Stimulated activated naive B cell treated with anti-CD40 and anti-IgM and Interleukin-4, amounts not matched to agents 10 μg/mL and 1 μg/mL and 100 μg/mL, for 72 hours (primary cell): Measurements from ENCODE around the gene CBFB.
"Not testable (repeated sequence)": the region's sequence is repeated elsewhere in the genome, so short reads cannot be mapped to it uniquely, and the experiment has no call there.

Experiments
- ATAC-seq, 2 donors: fragments of 150-1000 bp; cut with Tn5 transposase; replicated peaks; 2 replicates each; pipeline ENCODE4 v1.10.0; 2021; ENCODE audit warnings: moderate library complexity in 1 of 2
- DNase-seq: peaks from one replicate; pipeline ENCODE4 v3.0.0; 2021
- H3K27ac Mint-ChIP-seq: one replicate; pipeline ENCODE4 v1.8.0; 2022; ENCODE audit warnings: mild to moderate bottlenecking, mixed read lengths
- H3K27me3 Mint-ChIP-seq, 2 donors: one replicate each; pipeline ENCODE4 v1.8.0; 2022; ENCODE audit warnings: mixed read lengths in 2 of 2
- H3K36me3 Mint-ChIP-seq, 2 donors: one replicate each; pipeline ENCODE4 v1.8.0; 2022; ENCODE audit warnings: mixed read lengths in 2 of 2, mild to moderate bottlenecking in 1 of 2
- H3K4me1 Mint-ChIP-seq, 2 donors: one replicate each; pipeline ENCODE4 v1.8.0; 2022; ENCODE audit warnings: mixed read lengths in 2 of 2, mild to moderate bottlenecking in 1 of 2
- H3K4me3 Mint-ChIP-seq, 2 donors: one replicate each; pipeline ENCODE4 v1.8.0; 2022; ENCODE audit warnings: mild to moderate bottlenecking in 2 of 2, mixed read lengths in 2 of 2, moderate library complexity in 1 of 2
- H3K9me3 Mint-ChIP-seq, 2 donors: one replicate each; pipeline ENCODE4 v1.8.0; 2022; ENCODE audit warnings: mixed read lengths in 2 of 2, mild to moderate bottlenecking in 1 of 2

The CBFB gene

GRCh38 chr16:67105881-67106280, 76.9 kb downstream of the CBFB start:
- no peak for ATAC-seq
- H3K36me3 Mint-ChIP-seq = peaks cover 3 to 4% of the 10 kb centered on the region in 2 donors

GRCh38 chr16:67108489-67108888, 79.5 kb downstream of the CBFB start:
- no peak overlapping the region for H3K4me3 Mint-ChIP-seq
- no peak for DNase-seq
- H3K4me1 Mint-ChIP-seq = peaks cover 32 to 51% of the 10 kb centered on the region in 2 donors
- H3K27me3 Mint-ChIP-seq = no peaks in the 10 kb centered on the region
- H3K27ac Mint-ChIP-seq = no peak overlapping the region
- no peaks in the 10 kb centered on the region for H3K9me3 Mint-ChIP-seq
- no peak for ATAC-seq
- peaks cover 6 to 9% of the 10 kb centered on the region in 2 donors for H3K36me3 Mint-ChIP-seq

More at GRCh38 chr16:67105881-67106280, 76.9 kb downstream of the CBFB start:
- Mint-ChIP-seq H3K27me3 (no peaks in the 10 kb centered on the region), H3K27ac (no peak overlapping the region), H3K4me3 (no peak overlapping the region), H3K4me1 (peaks cover 18 to 33% of the 10 kb centered on the region in 2 donors), H3K9me3 (no peaks in the 10 kb centered on the region)
- no peak for DNase-seq

DNA sequence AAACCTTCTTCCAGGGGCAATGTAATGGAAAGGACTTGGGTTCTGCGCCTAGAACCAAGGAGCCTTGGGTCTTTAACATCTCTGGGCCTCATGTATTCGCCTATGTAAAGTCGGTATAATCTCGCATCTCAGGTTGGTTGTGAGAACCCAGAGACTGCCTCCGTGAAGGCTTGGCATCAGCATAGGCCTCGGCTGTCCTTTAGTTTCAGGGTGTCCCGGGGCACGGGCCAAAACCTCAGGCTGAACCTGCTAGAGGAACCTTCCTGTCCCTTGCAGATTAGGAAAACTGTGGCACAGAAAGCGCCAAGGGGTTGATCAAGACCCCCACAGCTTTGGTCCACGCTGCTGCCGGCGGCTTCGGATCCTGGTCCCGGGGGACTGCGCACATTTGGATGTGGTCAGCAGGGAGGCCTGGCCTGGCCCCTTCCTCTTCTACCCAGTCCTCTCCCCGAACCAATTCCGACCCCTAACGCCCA, 80.0 kb downstream of the CBFB start:
- DNase-seq = no peak
- no peak for ATAC-seq
- Mint-ChIP-seq H3K9me3 (no peaks in the 10 kb centered on the region), H3K36me3 (peaks cover 6 to 9% of the 10 kb centered on the region in 2 donors), H3K4me3 (peak overlapping the region; percentile 97 to 99), H3K27ac (peak overlapping the region; percentile 80), H3K27me3 (no peaks in the 10 kb centered on the region), H3K4me1 (peaks cover 30 to 47% of the 10 kb centered on the region in 2 donors)

DNA sequence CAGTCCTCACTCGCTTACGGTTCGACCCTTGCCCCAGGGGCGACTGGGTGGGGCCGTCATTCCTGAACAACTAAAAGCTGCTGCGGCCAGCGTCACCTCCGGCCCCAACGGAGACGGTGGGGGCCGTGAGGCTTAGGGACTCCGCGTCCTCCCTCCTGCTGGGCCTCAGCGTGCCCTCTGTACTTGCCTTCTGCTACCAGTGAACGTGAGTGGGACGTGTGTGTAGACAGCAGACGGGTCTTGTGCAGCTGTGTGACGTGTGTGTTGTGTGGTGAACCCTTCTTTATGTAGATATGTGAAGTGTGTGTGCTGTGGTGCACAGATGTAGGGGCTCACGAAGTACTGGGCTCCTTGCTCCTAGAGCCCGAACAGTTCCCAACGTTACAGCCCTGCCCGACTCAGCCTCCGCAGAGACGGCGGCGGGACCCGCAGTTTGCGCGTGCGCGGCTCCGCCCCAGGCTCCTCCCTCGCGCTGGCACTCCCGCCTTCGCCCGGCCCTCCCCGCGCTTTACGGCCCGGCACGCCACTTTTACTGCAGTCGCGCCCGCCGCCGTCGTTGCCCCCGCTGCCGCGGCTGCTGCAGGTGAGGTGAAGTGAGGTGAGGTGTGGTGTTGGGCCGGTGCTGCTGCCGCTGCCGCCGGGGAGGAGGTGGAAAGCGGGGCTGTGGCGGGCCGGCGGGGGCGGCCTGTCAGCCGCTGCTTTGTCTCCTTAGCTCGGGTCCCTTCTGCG, 80.6 kb downstream of the CBFB start, which contains the start of gene PHAF1:
Gene PHAF1, plus strand, starts transcription at position 535 of the 729 bp plus-strand sequence. CDS start 235 bp downstream, outside the sequence.
- peak; percentile 93 for DNase-seq
- peaks cover 27 to 44% of the 10 kb centered on the region in 2 donors for H3K4me1 Mint-ChIP-seq
- no peaks in the 10 kb centered on the region for H3K9me3 Mint-ChIP-seq
- H3K27ac Mint-ChIP-seq = peak within 1 kb of the TSS; percentile 92
- peaks cover 6 to 11% of the 10 kb centered on the region in 2 donors for H3K36me3 Mint-ChIP-seq
- ATAC-seq = peak; percentile 83 to 91
- H3K27me3 Mint-ChIP-seq = no peaks in the 10 kb centered on the region
- H3K4me3 Mint-ChIP-seq = peak within 1 kb of the TSS; percentile 97 to 99

GRCh38 chr16:67111951-67112444, 83.0 kb downstream of the CBFB start:
- ATAC-seq (no peak), DNase-seq (no peak)
- Mint-ChIP-seq H3K4me3 (no peak overlapping the region), H3K27ac (no peak overlapping the region), H3K9me3 (no peaks in the 10 kb centered on the region), H3K27me3 (no peaks in the 10 kb centered on the region), H3K36me3 (peaks cover 8 to 24% of the 10 kb centered on the region in 2 donors), H3K4me1 (peaks cover 32 to 49% of the 10 kb centered on the region in 2 donors)

GRCh38 chr16:67112591-67113399, 83.8 kb downstream of the CBFB start:
- Mint-ChIP-seq H3K9me3 (no peaks in the 10 kb centered on the region), H3K27me3 (no peaks in the 10 kb centered on the region), H3K4me1 (peaks cover 32 to 49% of the 10 kb centered on the region in 2 donors), H3K27ac (no peak overlapping the region), H3K36me3 (peaks cover 11 to 27% of the 10 kb centered on the region in 2 donors), H3K4me3 (no peak overlapping the region)
- ATAC-seq (no peak), DNase-seq (no peak)

DNA sequence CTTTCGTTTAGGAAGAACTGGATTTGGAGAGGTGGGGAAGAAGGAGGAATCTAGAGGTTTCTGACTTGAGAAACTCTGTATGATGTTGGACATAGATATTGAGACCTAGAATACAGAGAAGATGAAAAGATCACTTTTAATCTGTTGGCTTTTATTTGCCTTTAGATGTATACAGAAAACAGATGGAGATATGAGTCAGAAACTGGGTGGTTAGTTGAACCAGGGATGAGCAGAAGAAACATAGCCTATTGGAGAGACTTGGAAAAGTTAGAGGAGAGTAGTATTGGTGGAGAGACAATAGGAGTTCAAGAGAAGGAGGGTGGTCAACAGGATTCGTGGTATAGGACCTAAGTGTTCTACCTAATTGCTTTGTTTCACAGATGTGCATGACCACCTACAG, 85.8 kb downstream of the CBFB start:
- DNase-seq (no peak), ATAC-seq (no peak)
- Mint-ChIP-seq H3K27ac (no peak overlapping the region), H3K36me3 (peaks cover 17 to 32% of the 10 kb centered on the region in 2 donors), H3K4me3 (no peak overlapping the region), H3K27me3 (no peaks in the 10 kb centered on the region), H3K9me3 (no peaks in the 10 kb centered on the region), H3K4me1 (peaks cover 28 to 42% of the 10 kb centered on the region in 2 donors)

GRCh38 chr16:67115639-67116038, 86.7 kb downstream of the CBFB start:
- ATAC-seq (no peak), DNase-seq (no peak)
- no peaks in the 10 kb centered on the region for H3K9me3 Mint-ChIP-seq
- peaks cover 28 to 37% of the 10 kb centered on the region in 2 donors for H3K4me1 Mint-ChIP-seq
- peaks cover 17 to 40% of the 10 kb centered on the region in 2 donors for H3K36me3 Mint-ChIP-seq
- no peaks in the 10 kb centered on the region for H3K27me3 Mint-ChIP-seq
- no peak overlapping the region for H3K27ac Mint-ChIP-seq
- H3K4me3 Mint-ChIP-seq = no peak overlapping the region

DNA sequence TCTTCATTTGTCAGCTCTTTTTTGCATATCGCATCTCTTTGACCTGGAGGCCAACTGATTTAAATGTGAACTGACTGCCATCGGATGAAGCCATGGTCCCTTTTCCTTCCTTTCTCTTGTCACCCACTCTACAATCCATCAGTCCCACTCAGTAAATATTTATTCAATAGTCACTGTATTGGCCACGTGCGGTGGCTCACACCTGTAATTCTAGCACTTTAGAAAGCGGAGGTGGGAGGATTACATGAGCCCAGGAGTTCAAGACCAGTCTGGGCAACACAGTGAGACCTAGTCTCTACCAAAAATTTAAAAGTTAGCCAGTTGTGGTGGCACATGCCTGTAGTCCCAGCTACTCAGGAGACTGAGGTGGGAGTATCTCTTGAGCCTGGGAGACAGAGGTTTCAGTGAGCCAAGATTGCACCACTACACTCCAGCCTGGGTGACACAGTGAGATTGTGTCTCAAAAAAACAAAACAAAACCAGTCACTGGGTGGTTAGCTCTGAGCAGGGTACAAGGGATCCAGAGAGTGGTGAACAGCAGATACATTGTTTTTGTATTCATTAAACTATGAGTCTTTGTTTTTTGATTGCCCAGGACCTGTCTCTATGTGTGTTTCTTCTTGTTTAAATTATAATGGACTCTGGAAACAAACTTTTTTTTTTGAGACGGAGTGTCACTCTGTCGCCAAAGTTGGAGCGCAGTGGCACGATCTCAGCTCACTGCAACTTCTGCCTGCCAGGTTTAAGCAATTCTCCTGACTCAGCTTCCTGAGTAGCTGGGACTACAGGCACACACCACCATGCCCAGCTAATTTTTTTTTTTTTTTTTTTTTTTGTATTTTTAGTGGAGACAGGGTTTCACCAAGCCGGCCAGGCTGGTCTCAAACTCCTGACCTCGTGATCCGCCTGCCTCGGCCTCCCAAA, 87.7 kb downstream of the CBFB start:
- Mint-ChIP-seq H3K36me3 (peaks cover 17 to 40% of the 10 kb centered on the region in 2 donors), H3K27me3 (no peaks in the 10 kb centered on the region), H3K9me3 (no peaks in the 10 kb centered on the region), H3K4me3 (no peak overlapping the region), H3K4me1 (peaks cover 20 to 27% of the 10 kb centered on the region in 2 donors), H3K27ac (peak overlapping the region; percentile 15)
- DNase-seq = no peak
- no peak for ATAC-seq

DNA sequence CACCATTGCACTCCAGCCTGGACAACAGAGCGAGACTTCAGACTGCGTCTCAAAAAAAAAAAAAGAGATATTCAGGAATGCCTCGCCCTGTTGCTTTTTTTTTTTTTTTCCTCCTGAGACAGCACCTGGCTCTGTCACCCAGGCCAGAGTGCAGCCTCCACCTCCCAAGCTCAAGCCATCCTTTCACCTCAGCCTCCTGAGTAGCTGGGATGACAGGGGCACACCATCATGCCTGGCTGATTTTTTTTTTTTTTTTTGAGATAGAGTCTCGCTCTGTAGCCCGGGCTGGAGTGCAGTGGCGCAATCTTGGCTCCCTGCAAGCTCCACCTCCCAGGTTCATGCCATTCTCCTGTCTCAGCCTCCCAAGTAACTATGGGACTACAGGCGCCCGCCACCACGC, 88.8 kb downstream of the CBFB start:
- H3K4me1 Mint-ChIP-seq = peaks cover 13 to 17% of the 10 kb centered on the region in 2 donors
- no peaks in the 10 kb centered on the region for H3K9me3 Mint-ChIP-seq
- H3K27ac Mint-ChIP-seq = no peak overlapping the region
- H3K36me3 Mint-ChIP-seq = peaks cover 14 to 38% of the 10 kb centered on the region in 2 donors
- DNase-seq (no peak), ATAC-seq (no peak)
- no peak overlapping the region for H3K4me3 Mint-ChIP-seq
- no peaks in the 10 kb centered on the region for H3K27me3 Mint-ChIP-seq

DNA sequence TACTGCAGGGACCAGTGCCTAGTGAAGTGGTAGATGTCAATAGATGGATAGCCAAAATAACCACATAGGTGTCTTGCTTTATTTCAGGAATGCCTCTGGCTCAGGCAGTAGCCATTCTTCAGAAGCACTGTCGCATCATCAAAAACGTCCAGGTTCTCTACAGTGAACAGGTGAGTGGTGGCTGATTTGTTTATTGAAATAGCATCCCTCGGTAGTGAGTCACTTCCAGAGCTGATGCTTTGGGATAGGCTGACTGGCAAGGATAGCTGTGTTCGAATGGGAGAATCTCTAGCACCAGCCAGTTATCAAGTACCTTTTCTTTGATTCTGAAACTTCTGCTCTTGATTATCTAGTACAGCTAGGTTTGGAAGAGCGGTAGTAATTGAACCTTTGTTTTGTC, 91.1 kb downstream of the CBFB start:
- Mint-ChIP-seq H3K27me3 (no peaks in the 10 kb centered on the region), H3K27ac (no peak overlapping the region), H3K36me3 (peaks cover 20 to 43% of the 10 kb centered on the region in 2 donors), H3K4me1 (peaks cover 8 to 9% of the 10 kb centered on the region in 2 donors), H3K9me3 (no peaks in the 10 kb centered on the region), H3K4me3 (no peak overlapping the region)
- DNase-seq (no peak), ATAC-seq (no peak)

DNA sequence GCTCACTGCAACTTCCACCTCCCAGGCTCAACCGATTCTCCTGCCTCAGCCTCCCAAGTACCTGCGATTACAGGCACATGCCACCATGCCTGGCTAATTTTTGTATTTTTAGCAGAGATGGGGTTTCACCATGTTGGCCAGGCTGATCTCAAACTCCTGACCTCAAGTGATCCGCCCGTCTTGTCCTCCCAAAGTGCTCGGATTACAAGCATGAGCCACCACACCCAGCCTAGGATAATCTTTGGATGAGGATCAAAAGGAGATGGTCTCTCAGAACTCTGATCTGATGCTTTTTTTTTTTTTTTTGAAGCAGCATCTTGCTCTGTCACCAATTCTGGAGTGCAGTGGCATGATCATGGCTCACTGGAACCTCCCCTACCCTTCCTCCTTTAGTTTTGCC, 93.8 kb downstream of the CBFB start:
- H3K27me3 Mint-ChIP-seq, DNase-seq, H3K27ac Mint-ChIP-seq, H3K4me3 Mint-ChIP-seq, ATAC-seq, H3K4me1 Mint-ChIP-seq, H3K9me3 Mint-ChIP-seq: not testable (repeated sequence)
- peaks cover 28 to 48% of the 10 kb centered on the region in 2 donors for H3K36me3 Mint-ChIP-seq

GRCh38 chr16:67128417-67128816, 99.5 kb downstream of the CBFB start:
- DNase-seq (no peak), ATAC-seq (no peak)
- Mint-ChIP-seq H3K4me1 (no peaks in the 10 kb centered on the region), H3K4me3 (no peak overlapping the region), H3K9me3 (no peaks in the 10 kb centered on the region), H3K27me3 (no peaks in the 10 kb centered on the region), H3K36me3 (peaks cover 38 to 58% of the 10 kb centered on the region in 2 donors), H3K27ac (no peak overlapping the region)
